A673 (cell line): ENCODE measurements around the gene ANO3. TPM values are rescaled to one million over a fixed set of nuclear protein-coding genes. Genes with fewer than 3 reads are reported as not detected.

ENCODE experiments used
- BruUV-seq: library from RNA; stranded (reverse); fragments of 400-500 nt; replicated peaks from 2 replicates; lab custom pipeline; 2021; lab: Mats Ljungman, UMichigan
- CTCF ChIA-PET: fragments of 300-600 bp; sonication (Branson Sonifier 250); formaldehyde crosslinking; loops from one replicate; lab custom pipeline; 2022; ENCODE audit warnings: antibody characterized with exemption; lab: Charles Lee
- POLR2A ChIA-PET: fragments of 300-600 bp; sonication (Branson Sonifier 250); formaldehyde crosslinking; loops from one replicate; lab custom pipeline; 2022; ENCODE audit warnings: antibody characterized with exemption; ENCODE audit not compliant: low non-redundant PET; lab: Charles Lee
- DNase-seq: peaks from one replicate; pipeline ENCODE4 v3.0.0-alpha.2; 2015; ENCODE audit warnings: low spot score
- H3K27ac ChIP-seq: fragments of 200-600 bp; sonication (generic); 2 replicates; pipeline ENCODE4 v1.5.1; 2016; ENCODE audit warnings: mixed run types, low read depth, mild to moderate bottlenecking, mixed read lengths, antibody characterized with exemption, low read length; ENCODE audit not compliant: poor library complexity, severe bottlenecking
- H3K27me3 ChIP-seq: fragments of 200-600 bp; sonication (generic); replicated peaks from 2 replicates; pipeline ENCODE4 v1.6.1; 2017; ENCODE audit warnings: mixed run types, low read depth, mild to moderate bottlenecking, mixed read lengths, antibody characterized with exemption, low read length; ENCODE audit not compliant: insufficient read depth, poor library complexity
- H3K36me3 ChIP-seq: fragments of 200-600 bp; sonication (generic); 2 replicates; pipeline ENCODE4 v1.6.1; 2016; ENCODE audit warnings: mixed run types, mild to moderate bottlenecking, mixed read lengths, antibody characterized with exemption, low read length; ENCODE audit not compliant: insufficient read depth, poor library complexity, severe bottlenecking
- H3K4me1 ChIP-seq: fragments of 200-600 bp; sonication (generic); 2 replicates; pipeline ENCODE4 v1.6.1; 2017; ENCODE audit warnings: mixed run types, mild to moderate bottlenecking, mixed read lengths, antibody characterized with exemption, low read length; ENCODE audit not compliant: insufficient read depth, poor library complexity, severe bottlenecking
- H3K4me3 ChIP-seq: fragments of 200-600 bp; sonication (generic); 2 replicates; pipeline ENCODE4 v1.5.1; 2016; ENCODE audit warnings: low read depth, mixed run types, mild to moderate bottlenecking, mixed read lengths, low read length; ENCODE audit not compliant: poor library complexity, severe bottlenecking
- H3K9me3 ChIP-seq: fragments of 200-600 bp; sonication (generic); 2 replicates; pipeline ENCODE4 v1.6.1; 2016; ENCODE audit warnings: mixed run types, low read depth, mild to moderate bottlenecking, mixed read lengths, antibody characterized with exemption, low read length; ENCODE audit not compliant: poor library complexity, severe bottlenecking
- CTCF ChIP-seq: fragments of 300-800, 200-600 bp; sonication (generic); conservative IDR thresholded peaks from 2 replicates; pipeline ENCODE4 v1.5.1; 2017; ENCODE audit warnings: low read depth, mild to moderate bottlenecking, antibody characterized with exemption, low read length, moderate library complexity, mixed read lengths
- EZH2 ChIP-seq: fragments of 200-600 bp; sonication (generic); IDR thresholded peaks from 2 replicates; pipeline ENCODE4 v1.6.1; 2017; ENCODE audit warnings: borderline replicate concordance, low read depth, mild to moderate bottlenecking, mixed read lengths, antibody characterized with exemption, low read length; ENCODE audit not compliant: poor library complexity, severe bottlenecking
- intact Hi-C: fragments of 100-400 bp; cut with micrococcal nuclease; formaldehyde crosslinking; loops from one replicate; pipeline ENCODE4 v1.10.0; 2022; ENCODE audit not compliant: unreplicated experiment
- total RNA-seq: library from RNA; stranded (reverse); gene quantifications from 2 replicates; pipeline ENCODE4 v1.2.3, GENCODE V29; 2021

ANO3 gene
- total RNA-seq, 1 experiment from 2014 or later, result not detected

GRCh38 chr11:26439854-26440253 is 107.9 kb downstream of the ANO3 start:
- ChIA-PET CTCF (no interaction called here), POLR2A (no interaction called here)
- H3K4me3 ChIP-seq, result no peak overlapping the region
- TF ChIP-seq EZH2 (no peak), CTCF (no peak)
- no TSS peak for BruUV-seq
- intact Hi-C loops, result no loop called here
- no peaks in the 10 kb centered on the region for H3K27me3 ChIP-seq
- no peak for DNase-seq
- no peaks in the 10 kb centered on the region for H3K36me3 ChIP-seq
- H3K4me1 ChIP-seq, result no peaks in the 10 kb centered on the region
- H3K9me3 ChIP-seq, result no peaks in the 10 kb centered on the region
- no peak overlapping the region for H3K27ac ChIP-seq

GRCh38 chr11:26442131-26442530 is 110.2 kb downstream of the ANO3 start:
- intact Hi-C loops, result no loop called here
- no peak for TF ChIP-seq CTCF
- no peak for TF ChIP-seq EZH2
- no peak overlapping the region for H3K27ac ChIP-seq
- no peaks in the 10 kb centered on the region for H3K4me1 ChIP-seq
- H3K4me3 ChIP-seq, result no peak overlapping the region
- BruUV-seq, result no TSS peak
- no peaks in the 10 kb centered on the region for H3K9me3 ChIP-seq
- H3K27me3 ChIP-seq, result no peaks in the 10 kb centered on the region
- H3K36me3 ChIP-seq, result no peaks in the 10 kb centered on the region
- no peak for DNase-seq
- POLR2A ChIA-PET, result no interaction called here
- CTCF ChIA-PET, result no interaction called here

GRCh38 chr11:26443617-26444016 is 111.7 kb downstream of the ANO3 start:
- Histone ChIP-seq H3K27ac (no peak overlapping the region), H3K9me3 (no peaks in the 10 kb centered on the region), H3K4me3 (no peak overlapping the region), H3K27me3 (no peaks in the 10 kb centered on the region), H3K4me1 (no peaks in the 10 kb centered on the region), H3K36me3 (no peaks in the 10 kb centered on the region)
- ChIA-PET POLR2A (no interaction called here), CTCF (no interaction called here)
- BruUV-seq, result no TSS peak
- intact Hi-C loops, result no loop called here
- no peak for DNase-seq
- no peak for TF ChIP-seq CTCF
- no peak for TF ChIP-seq EZH2
